HL-60/S4 treated with retinoic acid at 250 ng/mL for 4 days and 3 days (cell line): ENCODE results near the gene SCG3.

ENCODE experiments used
- in situ Hi-C: fragments of 300-500 bp; cut with MboI; formaldehyde crosslinking; loops from 2 replicates; pipeline ENCODE4 v1.7.0; 2022; ENCODE audit warnings: low sequenced_read_pairs

SCG3 gene

DNA sequence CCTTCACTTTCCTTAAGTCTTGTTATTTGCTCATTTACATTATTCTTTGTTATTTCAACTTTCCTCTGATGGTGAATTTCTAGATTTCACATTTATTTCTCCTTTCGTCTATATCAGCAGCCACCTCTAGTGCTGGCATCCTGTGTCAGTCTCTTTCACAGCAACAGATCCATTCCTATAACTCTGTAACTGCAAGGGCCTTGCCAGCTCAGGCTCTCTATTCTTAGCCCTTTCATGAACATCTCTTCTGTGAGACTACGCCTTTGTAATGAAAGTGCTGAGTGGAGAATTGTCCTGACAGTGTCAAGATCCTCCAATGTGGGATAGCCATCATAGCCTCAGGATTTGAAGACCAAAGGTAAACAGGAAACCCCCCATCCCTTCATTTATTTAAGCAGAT is 3.9 kb upstream of the SCG3 start:
- in situ Hi-C loops, result no loop called here

GRCh38 chr15:51678096-51678495 is 3.2 kb upstream of the SCG3 start:
- in situ Hi-C loops, result no loop called here

- in situ Hi-C loops, result no loop called here
Observed at GRCh38 chr15:51680321-51680720, 982 bp upstream of the SCG3 start.

DNA sequence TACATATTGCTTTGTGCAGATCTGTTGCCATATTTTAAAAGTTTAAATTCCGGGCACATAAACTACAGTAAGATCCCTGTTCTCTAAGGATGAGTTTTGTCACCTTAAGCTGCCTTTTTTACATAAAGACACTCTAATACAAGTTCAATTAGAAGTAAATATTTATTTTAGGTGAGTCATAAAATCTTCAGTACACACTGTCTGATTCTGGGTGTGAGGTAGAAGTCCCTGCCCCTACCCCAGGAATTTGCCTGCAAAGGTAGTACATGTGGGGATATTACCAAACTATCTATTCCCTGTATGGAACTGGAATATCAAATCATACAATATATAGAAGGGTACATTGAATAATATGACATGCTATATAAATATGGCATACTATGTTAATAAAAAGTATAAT is 6.3 kb downstream of the SCG3 start:
- in situ Hi-C loops, result no loop called here

DNA sequence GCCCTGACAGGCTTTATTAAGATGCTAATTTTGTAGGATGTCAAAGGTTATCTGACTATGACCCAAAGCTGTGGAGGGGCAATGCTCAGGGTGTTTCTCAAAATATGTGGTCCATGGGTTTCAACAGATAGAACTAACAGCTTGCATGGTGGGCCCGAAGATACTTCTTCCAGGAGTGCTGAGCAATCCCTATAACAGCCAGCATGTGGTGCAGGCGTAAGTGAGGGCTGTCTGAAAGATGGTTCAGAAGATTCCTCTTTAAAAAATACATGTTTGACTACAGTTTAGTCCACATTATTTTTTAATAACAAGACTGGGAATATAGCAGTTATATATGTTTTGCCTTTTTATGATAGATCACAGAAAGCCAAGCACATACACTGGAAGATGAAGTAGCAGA is 7.6 kb downstream of the SCG3 start:
- in situ Hi-C loops, result no loop called here

- in situ Hi-C loops, result no loop called here
Observed at GRCh38 chr15:51692154-51692553, 10.9 kb downstream of the SCG3 start.

- in situ Hi-C loops, result no loop called here
Observed at GRCh38 chr15:51696566-51696965, 15.3 kb downstream of the SCG3 start.

GRCh38 chr15:51697163-51697562 is 15.9 kb downstream of the SCG3 start:
- in situ Hi-C loops, result no loop called here

DNA sequence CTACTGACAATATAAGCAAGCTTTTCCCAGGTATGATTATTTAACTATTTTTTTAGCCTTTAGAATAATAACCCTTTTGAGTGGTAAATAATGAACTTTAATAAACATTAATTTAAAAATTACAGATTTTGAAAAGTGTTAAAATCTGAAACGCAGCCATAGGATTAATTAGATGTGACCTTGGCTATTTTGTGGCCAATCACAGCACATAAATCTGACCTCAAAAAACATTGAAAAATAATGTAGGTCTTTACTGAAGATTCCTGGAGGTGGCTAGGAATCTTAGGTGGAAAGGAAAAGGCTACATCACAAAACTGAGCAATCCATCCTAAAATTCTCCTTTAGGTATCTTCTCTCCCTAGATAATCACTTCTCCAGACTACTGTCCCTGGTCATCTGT is 18.1 kb downstream of the SCG3 start:
- in situ Hi-C loops, result no loop called here

DNA sequence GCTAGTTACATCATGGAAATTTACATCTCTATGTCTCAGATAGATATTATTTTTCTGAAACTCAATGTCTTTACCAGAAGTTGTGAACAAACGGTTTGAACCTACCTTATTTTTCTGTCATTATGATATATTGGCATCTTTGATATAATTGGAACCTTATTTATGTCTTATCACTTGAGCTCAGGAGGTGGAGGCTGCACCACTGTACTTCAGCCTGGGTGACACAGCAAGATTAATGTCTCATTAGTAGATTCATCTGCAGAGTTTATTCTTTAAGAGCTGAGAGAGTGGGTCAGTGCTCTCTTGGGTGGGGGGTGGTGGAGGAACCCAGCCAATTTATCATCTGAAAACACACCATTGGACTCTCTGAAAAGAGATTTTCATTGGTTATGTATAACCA is 21.4 kb downstream of the SCG3 start:
- in situ Hi-C loops, result no loop called here

GRCh38 chr15:51706291-51706690 is 25.0 kb downstream of the SCG3 start:
- in situ Hi-C loops, result no loop called here

DNA sequence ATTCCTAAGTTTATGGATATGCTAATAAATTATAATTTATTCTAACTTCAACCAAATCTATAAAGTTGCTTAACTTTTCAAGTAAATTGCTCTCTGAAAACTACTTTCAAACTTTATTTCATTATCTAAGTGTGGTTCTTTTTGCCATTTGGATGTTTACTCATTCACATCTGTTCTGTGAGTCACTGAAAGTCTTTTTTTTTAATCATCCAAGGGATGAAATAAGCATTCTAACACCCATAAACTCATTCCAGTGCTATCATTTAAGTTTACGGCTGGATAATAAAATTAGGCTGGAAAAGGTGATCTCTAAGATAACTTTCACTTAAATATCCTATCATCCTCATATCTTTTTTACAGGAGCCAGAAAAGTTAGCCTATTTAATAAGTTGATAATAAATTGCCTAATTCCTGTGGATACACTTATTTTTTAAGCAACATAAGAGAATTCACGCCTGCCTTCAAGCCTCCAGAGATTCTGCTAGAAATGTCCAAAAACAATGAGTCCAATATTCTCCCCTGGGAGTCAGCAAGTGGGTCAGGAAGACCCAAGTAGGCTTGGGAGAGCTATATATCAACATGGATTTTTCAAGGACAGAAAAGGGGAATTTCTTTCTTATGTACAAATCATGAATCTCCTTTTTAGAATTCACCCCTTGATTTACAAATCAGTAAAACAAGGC is 25.8 kb downstream of the SCG3 start:
- in situ Hi-C loops, result no loop called here

- in situ Hi-C loops, result no loop called here
Observed at GRCh38 chr15:51708013-51708412, 26.7 kb downstream of the SCG3 start.

- in situ Hi-C loops, result no loop called here
Observed at GRCh38 chr15:51709031-51709430, 27.7 kb downstream of the SCG3 start.

- in situ Hi-C loops, result no loop called here
Observed at GRCh38 chr15:51714162-51714561, 32.9 kb downstream of the SCG3 start.

- in situ Hi-C loops, result no loop called here
Observed at GRCh38 chr15:51714911-51715310, 33.6 kb downstream of the SCG3 start.

- in situ Hi-C loops, result no loop called here
Observed at GRCh38 chr15:51718219-51718618, 36.9 kb downstream of the SCG3 start.

DNA sequence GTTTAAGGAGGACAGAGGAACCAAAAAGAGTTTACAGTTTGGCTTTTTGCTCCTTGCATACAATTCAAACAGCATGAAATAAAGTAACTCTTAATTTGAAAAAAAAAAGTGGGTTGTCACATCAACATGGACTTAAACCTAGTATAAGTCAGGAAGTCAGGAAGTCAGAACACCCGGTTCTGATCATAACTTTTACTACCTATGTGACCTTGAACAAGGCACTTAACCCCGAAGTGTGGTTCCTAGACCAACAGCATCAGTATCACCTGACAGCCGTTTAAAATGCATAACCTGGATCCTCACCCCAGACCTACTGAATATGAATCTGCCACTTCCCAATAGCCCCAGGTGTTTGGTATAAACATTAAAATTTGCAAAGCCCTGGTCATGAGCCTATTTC is 37.4 kb downstream of the SCG3 start:
- in situ Hi-C loops, result no loop called here

DNA sequence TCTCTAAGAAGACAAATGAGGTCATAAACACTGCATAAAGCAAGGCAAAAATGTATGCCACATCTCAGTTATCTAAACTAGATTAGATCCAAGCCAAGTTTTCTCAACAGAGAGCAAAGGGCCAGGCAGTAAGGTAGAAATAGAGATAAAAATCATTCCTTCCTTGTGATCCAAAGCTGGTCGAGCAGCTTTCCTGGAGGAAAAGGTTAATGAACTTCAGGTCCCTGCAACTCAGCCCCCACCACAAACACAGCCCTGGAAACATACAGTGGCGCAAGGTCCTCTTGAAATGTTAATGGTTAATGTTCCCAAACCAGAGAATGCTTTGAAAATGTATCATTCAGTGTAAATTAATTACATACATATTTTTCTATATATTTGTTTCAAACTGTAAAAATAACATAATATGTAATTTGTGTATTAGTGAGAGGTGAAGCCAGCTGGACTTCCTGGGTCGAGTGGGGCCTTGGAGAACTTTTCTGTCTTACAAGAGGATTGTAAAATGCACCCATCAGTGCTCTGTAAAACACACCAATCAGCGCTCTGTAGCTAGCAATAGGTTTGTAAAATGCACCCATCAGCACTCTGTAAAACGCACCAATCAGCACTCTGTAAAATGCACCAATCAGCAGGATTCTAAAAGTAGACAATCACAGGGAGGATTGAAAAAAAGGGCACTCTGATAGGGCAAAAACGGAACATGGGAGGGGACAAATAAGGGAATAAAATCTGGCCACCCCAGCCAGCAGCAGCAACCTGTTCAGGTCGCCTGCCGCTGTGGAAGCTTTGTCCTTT is 39.1 kb downstream of the SCG3 start:
- in situ Hi-C loops, result no loop called here

GRCh38 chr15:51721199-51721960 is 40.1 kb downstream of the SCG3 start:
- in situ Hi-C loops, result no loop called here

DNA sequence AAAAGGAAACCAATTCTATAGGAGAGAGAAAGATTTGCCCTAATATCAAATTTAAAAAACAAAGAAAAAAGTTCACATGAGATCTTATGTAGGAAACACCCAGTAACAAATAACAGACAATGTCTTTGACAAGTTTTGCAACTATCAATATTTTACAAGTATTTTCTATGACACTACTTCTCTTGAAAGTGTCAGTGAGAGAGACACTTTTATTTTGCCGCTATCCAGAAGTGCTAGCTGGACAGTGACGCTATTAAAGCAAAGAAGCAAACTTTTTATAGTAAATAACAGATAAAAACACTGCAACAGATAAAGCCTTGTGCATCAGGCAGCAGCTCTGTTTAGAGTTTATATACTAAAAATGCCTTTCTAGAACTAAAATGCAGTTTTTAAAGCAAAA is 42.9 kb downstream of the SCG3 start:
- in situ Hi-C loops, result no loop called here

- in situ Hi-C loops, result no loop called here
Observed at GRCh38 chr15:51724673-51725072, 43.4 kb downstream of the SCG3 start.
